GM12891 (cell line): ENCODE measurements around the gene STAB2.

ENCODE experiments used
- POLR2A ChIP-seq: IDR thresholded peaks from 2 replicates; pipeline ENCODE4 v1.6.1; 2011; ENCODE audit warnings: low read depth, low read length, control low read depth
- POLR2AphosphoS5 ChIP-seq: IDR thresholded peaks from 2 replicates; pipeline ENCODE4 v1.6.1; 2011; ENCODE audit warnings: low read depth, low read length, control low read depth

GRCh38 chr12:103707446-103707845 lies 120.4 kb downstream of the STAB2 start:
- TF ChIP-seq POLR2A (no peak), POLR2AphosphoS5 (no peak)
